Endothelial cell of umbilical vein (primary cell): ENCODE measurements around the gene ELOVL2.

ENCODE experiments used
- EZH2 ChIP-seq: IDR thresholded peaks from 2 replicates; pipeline ENCODE4 v1.6.1; 2012; ENCODE audit warnings: borderline replicate concordance, low read depth, mild to moderate bottlenecking, moderate library complexity, low read length, inconsistent platforms; ENCODE audit not compliant: severe bottlenecking
- MYC ChIP-seq: IDR thresholded peaks from one replicate; pipeline ENCODE4 v1.6.1; 2011; ENCODE audit warnings: mild to moderate bottlenecking, low read depth, low read length
- POLR2A ChIP-seq: IDR thresholded peaks from 2 replicates; pipeline ENCODE4 v1.6.1; 2012; ENCODE audit warnings: low read depth, mild to moderate bottlenecking, control low read depth, low read length
- POLR2AphosphoS5 ChIP-seq: IDR thresholded peaks from 2 replicates; pipeline ENCODE4 v1.6.1; 2012; ENCODE audit warnings: low read depth, mild to moderate bottlenecking, control low read depth, low read length, moderate library complexity; ENCODE audit not compliant: insufficient read depth
- TF ChIP-seq, protein P1 (sequence below), 2 donors: IDR thresholded peaks; 1 replicate in 1 of 2; 2 replicates in 1 of 2; pipeline ENCODE4 v1.5.1; 2011; ENCODE audit warnings: low read length in 2 of 2, mild to moderate bottlenecking in 2 of 2, moderate library complexity in 2 of 2, control low read depth in 1 of 2, inconsistent platforms in 1 of 2, low read depth in 1 of 2; ENCODE audit not compliant: insufficient read depth in 1 of 2; ENCODE audit errors: extremely low read depth in 1 of 2

- TF ChIP-seq, protein P1, sequence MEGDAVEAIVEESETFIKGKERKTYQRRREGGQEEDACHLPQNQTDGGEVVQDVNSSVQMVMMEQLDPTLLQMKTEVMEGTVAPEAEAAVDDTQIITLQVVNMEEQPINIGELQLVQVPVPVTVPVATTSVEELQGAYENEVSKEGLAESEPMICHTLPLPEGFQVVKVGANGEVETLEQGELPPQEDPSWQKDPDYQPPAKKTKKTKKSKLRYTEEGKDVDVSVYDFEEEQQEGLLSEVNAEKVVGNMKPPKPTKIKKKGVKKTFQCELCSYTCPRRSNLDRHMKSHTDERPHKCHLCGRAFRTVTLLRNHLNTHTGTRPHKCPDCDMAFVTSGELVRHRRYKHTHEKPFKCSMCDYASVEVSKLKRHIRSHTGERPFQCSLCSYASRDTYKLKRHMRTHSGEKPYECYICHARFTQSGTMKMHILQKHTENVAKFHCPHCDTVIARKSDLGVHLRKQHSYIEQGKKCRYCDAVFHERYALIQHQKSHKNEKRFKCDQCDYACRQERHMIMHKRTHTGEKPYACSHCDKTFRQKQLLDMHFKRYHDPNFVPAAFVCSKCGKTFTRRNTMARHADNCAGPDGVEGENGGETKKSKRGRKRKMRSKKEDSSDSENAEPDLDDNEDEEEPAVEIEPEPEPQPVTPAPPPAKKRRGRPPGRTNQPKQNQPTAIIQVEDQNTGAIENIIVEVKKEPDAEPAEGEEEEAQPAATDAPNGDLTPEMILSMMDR (IDR thresholded peaks at IDR 0.05; ENCODE audit: extremely low read depth in 1 of 2, insufficient read depth in 1 of 2, low read depth in 1 of 2, low read length in 2 of 2) = no peak
- TF ChIP-seq POLR2A (no peak), POLR2AphosphoS5 (no peak), EZH2 (no peak), MYC (no peak)
Measured at GRCh38 chr6:11092668-11093375, 48.7 kb upstream of the ELOVL2 start.
